SK-N-SH treated with all-trans-retinoic acid at 6 μM for 48 hours (cell line): ENCODE measurements around the gene PDGFRA.

Experiments
- CREB5 ChIP-seq: fragments of 250-450 bp; sonication (Bioruptor Pico); IDR thresholded peaks from 2 replicates; pipeline ENCODE4 v1.5.1; 2020; ENCODE audit warnings: low read depth, mild to moderate bottlenecking, moderate library complexity
- ESRRG ChIP-seq: fragments of 250-450 bp; sonication (Bioruptor Pico); IDR thresholded peaks from 2 replicates; pipeline ENCODE4 v1.6.1; 2021; ENCODE audit warnings: mild to moderate bottlenecking
- GLIS3 ChIP-seq: fragments of 250-450 bp; sonication (Bioruptor Pico); IDR thresholded peaks from 2 replicates; pipeline ENCODE4 v1.5.0; 2020; ENCODE audit warnings: mild to moderate bottlenecking, moderate library complexity
- SNAI2 ChIP-seq: fragments of 250-450 bp; sonication (Bioruptor Pico); IDR thresholded peaks from 2 replicates; pipeline ENCODE4 v1.5.0; 2020; ENCODE audit warnings: mild to moderate bottlenecking, moderate library complexity
- TSHZ2 ChIP-seq: fragments of 250-450 bp; sonication (Bioruptor Pico); IDR thresholded peaks from 2 replicates; pipeline ENCODE4 v1.5.0; 2020; ENCODE audit warnings: mild to moderate bottlenecking, moderate library complexity
- ZC3H10 ChIP-seq: fragments of 250-450 bp; sonication (Bioruptor Pico); IDR thresholded peaks from 2 replicates; pipeline ENCODE4 v1.5.1; 2021; ENCODE audit warnings: mild to moderate bottlenecking, moderate library complexity
- ZFP30 ChIP-seq: fragments of 450-650 bp; formaldehyde crosslinking; IDR thresholded peaks from 2 replicates; pipeline ENCODE4 v1.5.0; 2022; ENCODE audit warnings: mild to moderate bottlenecking, moderate library complexity
- ZNF8 ChIP-seq: fragments of 450-650 bp; formaldehyde crosslinking; IDR thresholded peaks from 2 replicates; pipeline ENCODE4 v1.5.0; 2020; ENCODE audit warnings: mild to moderate bottlenecking, moderate library complexity

- TF ChIP-seq ESRRG (CRISPR knock-in tag) (no peak), GLIS3 (CRISPR knock-in tag) (no peak), ZFP30 (CRISPR knock-in tag) (no peak), SNAI2 (CRISPR knock-in tag) (no peak), TSHZ2 (CRISPR knock-in tag) (no peak), CREB5 (CRISPR knock-in tag) (no peak), ZC3H10 (no peak), ZNF8 (CRISPR knock-in tag) (no peak)
Measured at GRCh38 chr4:54255881-54256280, 26.8 kb downstream of the PDGFRA start.
